ENCODE data around the gene GPX7.

The GPX7 gene

GRCh38 chr1:52628614-52629324 lies 26.6 kb downstream of the GPX7 start:
- DNase-seq (ENCODE audit: low read depth in 2 of 3, low spot score in 1 of 3): no peak

DNA sequence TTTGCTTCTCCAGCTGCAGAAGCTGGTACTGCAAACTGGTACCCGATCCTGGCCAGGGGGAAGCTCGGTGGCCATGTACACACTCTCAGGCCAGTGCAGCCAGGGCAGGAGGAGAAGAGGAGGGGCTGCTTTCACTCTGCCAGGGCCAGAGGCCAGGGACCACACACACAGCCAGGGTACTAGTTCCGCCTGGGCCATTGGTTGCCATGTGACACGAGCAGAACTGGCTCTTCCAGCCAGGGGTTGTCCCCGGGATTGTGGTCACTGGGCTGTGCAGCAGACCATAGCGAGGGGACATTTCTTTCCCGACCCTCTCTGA lies 27.1 kb downstream of the GPX7 start:
- DNase-seq (ENCODE audit: low read depth in 2 of 3, low spot score in 1 of 3): no peak

GRCh38 chr1:52629667-52630066 lies 27.5 kb downstream of the GPX7 start:
- no peak for DNase-seq (ENCODE audit: low read depth in 2 of 3, low spot score in 1 of 3)

GRCh38 chr1:52631759-52632331 lies 29.7 kb downstream of the GPX7 start:
- no peak for DNase-seq (ENCODE audit: low read depth in 2 of 3, low spot score in 1 of 3)

DNA sequence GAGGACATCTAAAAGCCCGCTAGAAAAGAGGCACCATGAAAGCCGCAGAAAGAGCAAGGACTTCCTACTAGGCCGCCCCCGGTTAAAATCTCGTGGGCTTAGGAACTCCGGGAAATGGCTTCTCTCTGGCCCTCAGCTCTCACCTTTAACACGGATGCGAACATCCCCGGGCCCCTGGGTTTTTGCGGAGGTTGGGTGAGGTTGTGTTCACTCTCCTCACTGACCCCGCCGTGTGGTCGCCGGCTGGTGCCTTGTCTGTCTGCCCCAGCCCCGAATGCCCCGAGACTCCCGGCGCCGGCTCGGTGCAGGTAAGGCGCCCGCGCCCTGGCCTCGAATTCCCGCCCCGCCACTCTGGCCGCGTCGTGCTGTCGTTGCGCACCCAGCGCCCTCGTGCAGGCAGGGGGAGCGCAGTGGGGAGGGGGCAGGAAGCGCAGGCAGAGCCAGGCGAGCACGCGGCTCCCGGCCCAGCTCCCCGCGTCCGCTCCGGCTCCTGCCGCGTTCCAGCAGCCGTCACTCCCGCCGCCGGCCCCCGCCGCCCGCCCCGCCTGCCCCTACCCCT lies 30.6 kb downstream of the GPX7 start, which contains the start of gene SHISAL2A:
Gene SHISAL2A, plus strand, starts transcription at position 437 of the 559 bp plus-strand sequence. CDS start 326 bp downstream, outside the sequence.
- peak; percentile 15 to 49 (median 27) for DNase-seq (ENCODE audit: low read depth in 2 of 3, low spot score in 1 of 3)

GRCh38 chr1:52633291-52633754 lies 31.2 kb downstream of the GPX7 start:
- DNase-seq (ENCODE audit: low read depth in 2 of 3, low spot score in 1 of 3): peak in 2 of 3 donors; percentile 2 to 24

- peak in 2 of 3 donors; percentile 9 to 17 for DNase-seq (ENCODE audit: low read depth in 2 of 3, low spot score in 1 of 3)
Observed at GRCh38 chr1:52634111-52634510, 31.9 kb downstream of the GPX7 start.

- no peak for DNase-seq (ENCODE audit: low read depth in 2 of 3, low spot score in 1 of 3)
Observed at GRCh38 chr1:52635321-52636089, 33.3 kb downstream of the GPX7 start.

DNA sequence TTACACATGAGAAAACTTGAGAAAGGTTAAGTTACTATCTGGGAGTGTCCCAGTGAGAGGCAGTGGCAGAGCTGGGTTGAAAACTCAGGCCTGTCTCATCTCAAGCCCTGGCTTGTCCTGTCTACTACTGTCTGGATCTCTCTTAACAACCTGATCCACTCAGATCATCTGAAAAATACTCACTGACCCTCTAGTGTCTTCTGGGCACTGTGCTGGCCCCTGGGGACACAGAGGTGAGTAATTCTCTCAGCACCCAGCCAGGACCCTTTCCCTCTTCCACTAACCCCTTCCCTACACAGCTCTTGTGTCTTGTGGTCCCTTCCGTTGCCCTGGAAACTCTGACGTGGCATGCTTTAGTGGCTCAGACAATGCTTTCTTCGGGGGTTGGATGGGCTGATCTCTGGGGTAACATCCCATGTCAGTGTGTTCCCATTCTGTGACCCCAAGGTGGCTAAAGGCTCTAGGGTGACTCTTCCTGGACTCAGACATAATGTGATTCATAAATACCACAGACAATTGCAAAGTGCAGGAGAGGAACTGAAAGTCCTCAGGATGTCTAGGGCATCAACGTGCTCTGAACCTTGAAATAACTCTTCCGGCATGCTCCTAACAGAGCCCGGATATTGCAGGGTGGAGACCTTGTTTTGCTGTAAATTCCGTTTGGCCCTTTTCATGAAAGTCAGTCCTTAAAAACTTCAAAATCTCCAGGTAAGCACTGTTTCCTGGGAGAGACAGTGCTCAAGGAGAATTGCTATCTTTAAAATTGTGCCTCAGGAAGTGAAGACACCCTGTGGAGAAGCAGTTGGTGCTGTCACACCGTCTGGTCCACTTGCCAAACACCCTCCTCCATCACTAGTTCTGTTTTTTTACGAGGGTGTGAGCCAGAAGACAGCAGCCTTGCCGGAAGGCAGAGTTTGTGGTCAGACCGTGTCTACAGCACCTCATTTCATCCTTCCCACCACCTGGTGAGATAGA lies 34.8 kb downstream of the GPX7 start:
- peak; percentile 47 to 59 (median 54) for DNase-seq (ENCODE audit: low read depth in 2 of 3, low spot score in 1 of 3)

GRCh38 chr1:52637946-52638345 lies 35.8 kb downstream of the GPX7 start:
- DNase-seq (ENCODE audit: low read depth in 2 of 3, low spot score in 1 of 3): no peak

- no peak for DNase-seq (ENCODE audit: low read depth in 2 of 3, low spot score in 1 of 3)
Observed at GRCh38 chr1:52640697-52641096, 38.5 kb downstream of the GPX7 start.

DNA sequence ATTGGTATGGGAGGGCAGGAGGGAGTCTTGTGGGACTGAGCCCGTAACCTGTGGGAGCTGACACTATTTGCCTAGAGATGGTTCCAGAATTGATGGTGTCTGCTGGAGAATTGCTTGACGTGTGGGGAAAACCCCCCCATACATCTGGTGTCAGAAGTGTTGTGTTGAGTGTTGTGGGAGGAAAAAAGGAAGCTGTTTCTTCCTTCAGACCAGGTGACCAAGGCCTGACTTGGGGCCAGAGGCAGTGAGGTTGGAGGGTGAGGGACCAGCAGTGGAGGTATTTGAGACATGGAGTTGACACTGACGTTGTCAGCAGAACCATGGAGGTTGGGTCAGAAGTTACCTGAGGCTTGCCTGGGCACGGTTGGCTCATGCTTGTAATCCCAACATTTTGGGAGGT lies 39.1 kb downstream of the GPX7 start:
- no peak for DNase-seq (ENCODE audit: low read depth in 2 of 3, low spot score in 1 of 3)

GRCh38 chr1:52645261-52645660 lies 43.1 kb downstream of the GPX7 start:
- no peak for DNase-seq (ENCODE audit: low read depth in 2 of 3, low spot score in 1 of 3)

GRCh38 chr1:52651904-52652303 lies 49.7 kb downstream of the GPX7 start:
- DNase-seq (ENCODE audit: low read depth in 2 of 3, low spot score in 1 of 3): no peak

DNA sequence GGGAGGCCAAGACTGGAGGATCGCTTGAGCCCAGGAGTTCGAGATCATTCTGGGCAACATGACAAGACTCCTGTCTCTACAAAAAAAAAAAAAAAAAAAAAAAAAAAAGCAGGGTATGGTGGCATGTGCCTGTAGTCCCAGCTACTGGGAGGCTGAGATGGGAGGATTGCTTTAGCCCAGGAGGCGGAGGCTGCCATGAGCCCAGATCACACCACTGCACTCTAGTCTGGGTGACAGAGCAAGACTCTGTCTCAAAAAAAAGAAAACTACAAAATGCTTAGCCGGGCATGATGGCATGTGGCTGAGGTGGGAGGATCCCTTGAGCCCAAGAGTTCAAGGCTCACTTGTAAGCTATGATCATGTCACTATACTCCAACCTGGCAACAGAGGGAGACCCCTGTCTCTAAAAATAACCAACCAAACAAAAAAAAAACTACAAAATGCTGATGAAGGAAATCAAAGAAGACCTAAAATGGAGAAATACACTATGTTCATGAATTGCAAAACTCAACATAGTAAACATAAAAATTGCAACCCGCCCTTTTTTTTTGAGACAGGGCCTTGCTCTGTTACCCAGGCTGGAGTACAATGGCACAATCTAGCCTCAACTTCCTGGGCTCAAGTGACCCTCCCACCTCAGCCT lies 51.2 kb downstream of the GPX7 start:
- DNase-seq (ENCODE audit: low read depth in 2 of 3, low spot score in 1 of 3): no peak

DNA sequence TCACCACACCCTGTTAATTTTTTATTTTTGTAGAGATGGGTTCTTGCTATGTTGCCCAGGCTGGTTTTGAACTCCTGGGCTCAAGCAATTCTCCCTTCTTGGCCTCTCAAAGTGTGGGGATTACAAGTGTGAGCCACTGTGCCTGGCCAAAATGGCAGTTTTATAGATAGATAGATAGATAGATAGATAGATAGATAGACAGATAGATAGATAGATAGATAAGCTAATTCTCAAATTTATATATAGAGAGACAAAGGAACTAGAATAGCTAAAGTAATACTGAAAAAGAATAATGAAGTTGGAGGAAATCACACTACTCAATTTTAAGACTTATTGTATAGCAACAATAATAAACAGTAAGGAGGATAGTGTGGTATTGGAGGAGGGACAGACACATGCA lies 51.9 kb downstream of the GPX7 start:
- no peak for DNase-seq (ENCODE audit: low read depth in 2 of 3, low spot score in 1 of 3)

DNA sequence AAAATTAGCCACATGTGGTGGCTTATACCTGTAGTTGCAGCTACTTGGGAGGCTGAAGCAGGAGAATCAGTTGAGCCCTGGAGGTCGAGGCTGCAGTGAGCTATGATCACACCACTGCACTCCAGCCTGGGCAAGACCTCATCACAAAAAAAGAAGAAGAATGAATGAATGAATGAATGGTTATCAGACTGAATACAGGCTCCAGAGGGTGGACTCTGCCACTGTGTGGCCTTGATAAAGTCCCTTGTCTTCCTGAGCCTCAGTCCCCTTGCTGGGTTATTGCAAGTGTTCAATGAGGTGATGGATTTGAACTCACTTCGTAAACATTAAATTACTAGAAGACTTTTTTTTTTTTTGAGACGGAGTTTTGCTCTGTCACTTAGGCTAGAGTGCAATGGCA lies 55.5 kb downstream of the GPX7 start:
- no peak for DNase-seq (ENCODE audit: low read depth in 2 of 3, low spot score in 1 of 3)

Data from stimulated activated CD4-positive, alpha-beta T cell treated with anti-CD3 and anti-CD28 coated beads, Interleukin-12 subunit alpha, Interleukin-12 subunit beta, amount 100 ng/mL, for 48 hours (primary cell).